Measurements from ENCODE around the gene PANK2. TPM values are rescaled to one million over a fixed set of nuclear protein-coding genes. Genes with fewer than 3 reads are reported as not detected.

The PANK2 gene
- total and polyA plus RNA-seq, 2 experiments from 2014 or later, result 36.1 to 72.0 TPM

- no peak for TF ChIP-seq ZNF462 (CRISPR knock-in tag; IDR thresholded peaks at IDR 0.05)
- no peak for TF ChIP-seq JUNB (IDR thresholded peaks at IDR 0.05; ENCODE audit: unreplicated experiment)
Measured at GRCh38 chr20:3908667-3909066, 19.5 kb downstream of the PANK2 start (continued).

- Histone ChIP-seq H3K4me2 (no peak overlapping the region), H3K9me2 (ENCODE audit: insufficient read depth) (no peaks in the 10 kb centered on the region), H3K27me3 (ENCODE audit: insufficient read depth) (no peaks in the 10 kb centered on the region), H3K4me3 (no peak overlapping the region), H3K36me3 (ENCODE audit: insufficient read depth) (peaks cover 69% of the 10 kb centered on the region), H3K27ac (ENCODE audit: low read depth) (peak overlapping the region; percentile 55; the same call in 1 of the 2 replicates), H3K79me2 (replicated peaks; ENCODE audit: insufficient read depth) (peaks cover 98% of the 10 kb centered on the region), H3K4me1 (ENCODE audit: insufficient read depth) (no peaks in the 10 kb centered on the region; the same call in 1 of the 2 replicates), H3F3A (replicated peaks; ENCODE audit: low read depth) (peaks cover 27% of the 10 kb centered on the region; the same call in 1 of the 2 replicates), H4K20me1 (replicated peaks; ENCODE audit: insufficient read depth) (peaks cover 91% of the 10 kb centered on the region), H2AFZ (no peak overlapping the region)
- Mint-ChIP-seq H3K4me1 (peaks cover 2% of the 10 kb centered on the region; the same call in 2 of the 3 replicates), H3K27me3 (ENCODE audit: insufficient read depth, low read depth, poor library complexity) (peaks cover 9% of the 10 kb centered on the region), H3K36me3 (ENCODE audit: low read depth) (peaks cover 74% of the 10 kb centered on the region), H3K27ac (no peak overlapping the region), H3K9me3 (no peaks in the 10 kb centered on the region), H3K4me3 (no peak overlapping the region)
- no peak for ATAC-seq
- DNase-seq (ENCODE audit: low spot score), result no peak
- TF ChIP-seq POLR2AphosphoS5 (IDR thresholded peaks at IDR 0.05; ENCODE audit: low read depth), result no peak
- TF ChIP-seq ETS1 (IDR thresholded peaks at IDR 0.05), result no peak
- TF ChIP-seq ZNF462 (CRISPR knock-in tag; IDR thresholded peaks at IDR 0.05), result no peak
Measured at GRCh38 chr20:3909952-3910366, 20.8 kb downstream of the PANK2 start.

Measured in GM23338 (cell line).